ENCODE data around the gene MKS1.

Gene MKS1

DNA sequence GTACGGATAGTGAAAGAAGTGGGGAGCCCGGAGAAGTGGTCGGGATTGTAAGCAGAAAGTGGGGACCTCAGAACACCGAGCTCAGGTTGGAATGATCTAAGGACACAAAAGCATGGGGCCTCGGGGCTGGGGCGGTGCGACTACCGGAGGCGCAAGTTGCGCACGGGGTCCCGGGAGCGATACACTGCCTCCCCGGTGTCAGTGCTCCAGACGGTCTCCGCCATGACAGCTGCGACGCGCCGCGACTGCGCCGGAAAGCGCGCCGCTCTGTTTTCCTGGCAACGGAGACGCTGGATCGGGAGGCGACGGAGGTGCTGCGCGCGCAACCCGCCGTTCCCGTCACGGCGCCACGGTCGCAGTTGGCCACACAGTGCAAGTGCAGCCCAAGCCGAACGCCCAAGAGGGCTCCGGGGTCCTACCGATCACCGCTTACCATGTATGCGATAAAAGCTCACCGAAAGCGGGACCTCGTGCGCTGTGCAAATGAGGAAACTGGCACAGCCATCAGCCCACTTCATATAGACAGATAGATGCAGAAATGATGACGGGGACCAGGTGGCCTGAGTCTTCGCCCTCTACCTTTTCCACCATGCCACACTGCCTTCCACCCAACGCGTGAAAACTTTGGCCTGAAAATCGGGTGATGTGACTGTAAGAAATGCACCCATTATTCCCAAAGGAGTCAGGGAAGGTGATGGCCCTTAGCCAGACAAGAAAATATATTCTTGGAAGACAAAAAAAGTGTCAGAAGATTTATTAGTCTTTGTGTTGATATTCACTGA is at the start of gene MKS1:
Gene MKS1 (minus strand): TSS at position 249 of the 782 bp plus-strand sequence. CDS start 25 bp downstream, at position 224.
- Mint-ChIP-seq H3K27ac (peak within 1 kb of the TSS; percentile 100), H3K9me3 (no peaks in the 10 kb centered on the region), H3K4me3 (peak within 1 kb of the TSS; percentile 93), H3K36me3 (no peaks in the 10 kb centered on the region), H3K27me3 (peaks cover 2% of the 10 kb centered on the region), H3K4me1 (peaks cover 18% of the 10 kb centered on the region)
- DNase-seq (ENCODE audit: low spot score in 2 of 2) (peak; percentile 90 to 92), ATAC-seq (ENCODE audit: low read depth) (peak; percentile 90)

DNA sequence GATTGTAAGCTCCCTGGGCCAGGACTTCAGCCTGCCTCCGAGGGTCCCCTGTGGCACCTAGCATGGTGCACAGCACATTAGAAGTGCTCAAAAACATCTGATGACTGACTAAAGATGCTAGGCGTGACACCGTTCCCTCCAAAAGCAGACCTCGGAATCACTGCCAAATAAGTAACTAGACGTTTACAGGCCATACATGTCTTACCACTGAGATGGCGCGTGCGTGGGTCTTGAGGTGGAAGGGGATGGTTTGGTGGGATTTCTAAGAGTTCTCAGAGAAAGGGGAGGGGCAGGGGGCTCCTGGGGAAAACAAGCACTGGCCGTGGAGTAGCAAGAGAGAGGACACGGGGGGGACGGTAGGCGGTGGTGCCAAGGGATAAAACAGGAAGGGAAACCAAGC is 49.3 kb upstream of the MKS1 start:
- DNase-seq (ENCODE audit: low spot score in 2 of 2) (peak in 1 of 2 donors; percentile 7), ATAC-seq (ENCODE audit: low read depth) (no peak)
- no peaks in the 10 kb centered on the region for H3K36me3 Mint-ChIP-seq
- no peaks in the 10 kb centered on the region for H3K9me3 Mint-ChIP-seq
- no peak overlapping the region for H3K27ac Mint-ChIP-seq
- H3K4me3 Mint-ChIP-seq: no peak overlapping the region
- peaks cover 2% of the 10 kb centered on the region for H3K4me1 Mint-ChIP-seq
- peaks cover 22% of the 10 kb centered on the region for H3K27me3 Mint-ChIP-seq

DNA sequence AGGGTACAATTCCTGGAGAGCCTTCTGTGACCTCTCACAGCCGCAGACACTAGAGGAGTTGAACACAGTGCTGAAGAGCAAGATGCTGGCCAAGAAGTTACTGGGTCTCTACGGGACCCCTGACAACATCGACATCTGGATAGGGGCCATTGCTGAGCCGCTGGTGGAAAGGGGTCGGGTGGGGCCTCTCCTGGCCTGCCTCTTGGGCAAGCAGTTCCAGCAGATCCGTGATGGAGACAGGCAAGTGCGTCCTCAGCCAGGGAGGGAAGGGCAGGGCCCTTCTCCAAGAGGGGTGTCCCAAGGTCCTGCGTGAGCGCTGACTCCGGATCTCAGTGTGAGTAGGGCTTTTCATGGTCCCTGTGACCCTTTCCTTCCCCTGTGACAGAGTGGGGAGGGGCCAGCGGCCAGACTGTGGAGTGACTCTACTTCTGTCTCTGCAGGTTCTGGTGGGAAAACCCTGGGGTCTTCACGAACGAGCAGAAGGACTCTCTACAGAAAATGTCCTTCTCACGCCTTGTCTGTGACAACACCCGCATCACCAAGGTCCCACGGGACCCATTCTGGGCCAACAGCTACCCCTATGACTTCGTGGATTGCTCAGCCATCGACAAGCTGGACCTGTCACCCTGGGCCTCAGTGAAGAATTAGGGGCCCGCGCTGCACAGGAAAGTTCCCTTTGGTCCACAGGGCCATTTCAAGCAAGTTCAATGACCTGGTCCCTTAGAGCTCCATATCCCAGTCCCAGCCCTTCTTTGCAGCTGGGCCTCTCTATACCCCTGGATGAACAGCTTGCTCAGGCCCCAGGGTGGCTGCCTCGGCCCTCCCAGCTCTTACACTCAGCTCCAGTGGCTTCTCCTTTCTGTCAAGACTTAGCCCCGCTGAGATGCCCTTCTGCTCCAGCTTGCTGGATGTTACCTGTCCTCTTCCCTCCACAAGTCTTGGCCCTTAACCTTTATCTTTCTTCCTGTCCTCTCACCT is 48.6 kb upstream of the MKS1 start:
- no peak for ATAC-seq (ENCODE audit: low read depth)
- no peaks in the 10 kb centered on the region for H3K9me3 Mint-ChIP-seq
- H3K27ac Mint-ChIP-seq: no peak overlapping the region
- peaks cover 22% of the 10 kb centered on the region for H3K27me3 Mint-ChIP-seq
- no peak for DNase-seq (ENCODE audit: low spot score in 2 of 2)
- H3K4me3 Mint-ChIP-seq: no peak overlapping the region
- no peaks in the 10 kb centered on the region for H3K4me1 Mint-ChIP-seq
- no peaks in the 10 kb centered on the region for H3K36me3 Mint-ChIP-seq

DNA sequence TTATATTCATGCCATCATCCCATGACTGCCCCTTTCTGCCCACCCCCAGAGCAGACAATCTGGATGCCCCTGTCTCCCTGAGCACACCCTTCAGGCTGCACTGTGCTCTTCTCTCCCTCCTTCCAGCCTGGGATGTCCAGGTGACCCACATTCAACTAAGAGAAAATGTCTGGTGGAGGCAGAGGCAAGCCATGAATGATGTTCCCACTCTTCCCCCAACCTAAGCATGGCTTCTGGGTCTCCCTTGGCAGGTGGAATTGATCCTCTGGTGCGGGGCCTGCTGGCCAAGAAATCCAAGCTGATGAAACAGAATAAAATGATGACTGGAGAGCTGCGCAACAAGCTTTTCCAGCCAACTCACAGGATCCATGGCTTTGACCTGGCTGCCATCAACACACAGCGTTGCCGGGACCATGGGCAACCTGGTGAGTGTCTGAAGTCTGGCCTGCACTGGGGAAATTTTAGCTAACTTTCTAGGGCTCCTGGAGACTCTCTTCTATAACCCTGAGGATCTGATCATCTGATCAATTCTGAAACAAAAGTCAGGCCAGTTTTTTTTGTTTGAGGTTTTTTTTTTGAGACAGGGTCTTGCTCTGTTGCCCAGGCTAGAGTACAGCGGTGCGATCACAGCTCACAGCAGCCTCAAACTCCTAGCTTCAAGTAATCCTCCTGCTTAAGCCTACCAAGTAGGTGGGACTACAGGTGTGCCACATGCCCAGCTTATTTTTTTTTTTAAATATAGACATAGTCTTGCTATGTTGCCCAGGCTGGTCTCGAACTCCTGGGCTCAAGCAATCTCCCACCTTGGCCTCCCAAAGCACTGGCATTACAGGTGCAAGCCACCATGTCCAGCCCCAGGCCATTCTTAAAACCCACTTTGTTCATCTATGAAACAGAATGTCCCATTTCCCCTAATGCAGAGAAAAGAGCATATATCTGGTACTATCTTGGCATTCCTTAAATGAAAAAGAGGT is 47.1 kb upstream of the MKS1 start:
- Mint-ChIP-seq H3K36me3 (no peaks in the 10 kb centered on the region), H3K27ac (no peak overlapping the region), H3K4me1 (no peaks in the 10 kb centered on the region), H3K9me3 (no peaks in the 10 kb centered on the region), H3K27me3 (peaks cover 22% of the 10 kb centered on the region), H3K4me3 (no peak overlapping the region)
- no peak for DNase-seq (ENCODE audit: low spot score in 2 of 2)
- ATAC-seq (ENCODE audit: low read depth): no peak

DNA sequence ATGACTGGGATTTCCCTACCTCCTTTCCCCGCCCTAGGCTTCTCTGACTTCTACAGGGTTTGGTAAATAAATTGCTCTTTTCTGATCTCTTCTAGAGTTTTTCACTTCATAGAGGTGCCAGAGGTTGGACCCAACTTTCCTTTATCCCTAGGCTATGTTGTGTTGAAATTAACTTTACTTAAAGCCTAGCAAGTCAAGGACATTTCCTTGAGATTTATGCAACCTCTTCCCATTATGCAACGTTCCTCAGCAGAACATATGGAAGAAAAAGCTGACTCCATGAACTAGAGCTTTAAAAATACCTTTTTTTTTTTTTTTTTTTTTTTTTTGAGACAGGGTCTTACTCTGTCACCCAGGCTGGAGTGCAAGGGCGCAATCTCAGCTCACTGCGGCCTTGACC is 46.2 kb upstream of the MKS1 start:
- DNase-seq (ENCODE audit: low spot score in 2 of 2) (no peak), ATAC-seq (ENCODE audit: low read depth) (no peak)
- Mint-ChIP-seq H3K27ac (no peak overlapping the region), H3K36me3 (no peaks in the 10 kb centered on the region), H3K27me3 (peaks cover 26% of the 10 kb centered on the region), H3K4me3 (no peak overlapping the region), H3K9me3 (no peaks in the 10 kb centered on the region), H3K4me1 (no peaks in the 10 kb centered on the region)

DNA sequence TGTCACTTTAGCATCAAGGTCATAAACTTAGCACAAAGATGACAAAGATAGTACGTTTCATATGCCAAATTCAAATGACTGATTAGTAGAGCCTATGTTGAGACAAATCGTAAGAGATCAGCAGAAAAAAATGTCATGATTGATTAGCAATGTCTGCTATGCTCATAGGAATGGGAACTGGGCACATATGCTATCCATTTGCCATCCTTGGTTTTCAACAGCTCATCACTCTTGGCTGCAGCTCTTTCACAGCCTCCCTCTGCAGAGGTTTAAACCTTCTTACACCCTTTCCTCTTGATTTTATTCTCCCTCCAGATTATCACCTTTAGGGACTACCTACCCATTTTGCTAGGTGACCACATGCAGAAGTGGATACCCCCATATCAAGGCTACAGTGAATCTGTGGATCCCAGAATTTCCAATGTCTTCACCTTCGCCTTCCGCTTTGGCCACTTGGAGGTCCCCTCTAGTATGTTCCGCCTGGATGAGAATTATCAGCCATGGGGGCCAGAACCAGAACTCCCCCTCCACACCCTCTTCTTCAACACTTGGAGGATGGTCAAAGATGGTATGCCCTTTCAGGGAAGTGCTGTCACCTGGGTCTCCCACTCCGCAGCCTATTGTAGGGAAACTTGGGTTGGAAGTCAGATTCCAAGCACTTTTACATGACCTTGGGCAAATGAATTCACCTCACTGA is 45.5 kb upstream of the MKS1 start:
- Mint-ChIP-seq H3K27me3 (peaks cover 28% of the 10 kb centered on the region), H3K4me1 (no peaks in the 10 kb centered on the region), H3K36me3 (no peaks in the 10 kb centered on the region)

DNA sequence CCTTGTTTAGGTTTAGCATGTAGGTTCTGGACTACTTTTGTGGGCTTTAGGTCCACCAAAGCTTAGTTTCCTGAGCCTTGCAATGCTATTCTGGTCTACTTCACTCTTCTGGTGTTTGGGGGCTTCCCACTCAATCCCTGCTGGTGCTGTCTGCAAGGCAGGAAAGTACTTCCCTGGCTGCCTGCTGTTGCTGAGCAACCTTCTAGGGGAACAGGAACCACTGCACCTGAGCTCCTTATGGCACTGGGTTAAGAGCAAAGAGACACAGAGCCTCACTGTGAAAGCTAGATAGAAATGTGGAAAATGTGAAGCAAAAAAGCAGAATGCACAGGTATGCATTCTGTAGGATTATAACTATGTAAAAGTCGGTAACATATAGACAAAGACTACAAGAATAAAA is 44.7 kb upstream of the MKS1 start:
- Mint-ChIP-seq H3K4me1 (no peaks in the 10 kb centered on the region), H3K27me3 (peaks cover 24% of the 10 kb centered on the region), H3K27ac (no peak overlapping the region), H3K36me3 (no peaks in the 10 kb centered on the region), H3K4me3 (no peak overlapping the region), H3K9me3 (no peaks in the 10 kb centered on the region)
- ATAC-seq (ENCODE audit: low read depth) (no peak), DNase-seq (ENCODE audit: low spot score in 2 of 2) (no peak)

More for the DNA sequence above, 45.5 kb upstream of the MKS1 start:
- ATAC-seq (ENCODE audit: low read depth) (no peak), DNase-seq (ENCODE audit: low spot score in 2 of 2) (no peak)
- Mint-ChIP-seq H3K9me3 (no peaks in the 10 kb centered on the region), H3K4me3 (no peak overlapping the region), H3K27ac (no peak overlapping the region)

DNA sequence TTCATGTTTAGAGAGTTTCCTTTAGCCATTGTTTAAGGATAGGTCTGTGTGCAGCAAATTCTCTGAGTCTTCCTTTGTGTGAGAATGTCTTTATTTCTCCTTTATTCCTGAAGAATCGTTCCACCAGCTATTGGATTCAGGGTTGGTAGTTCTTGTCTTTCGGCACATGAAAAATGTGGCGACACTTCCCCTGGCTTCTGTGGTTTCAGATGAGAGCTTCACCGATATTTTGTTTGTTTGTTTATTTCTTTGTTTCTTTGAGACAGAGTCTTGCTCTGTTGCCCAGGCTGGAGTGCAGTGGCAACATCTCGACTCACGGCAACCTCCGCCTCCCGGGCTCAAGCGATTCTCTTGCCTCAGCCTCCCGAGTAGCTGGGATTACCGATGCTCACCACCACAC is 43.1 kb upstream of the MKS1 start:
- DNase-seq (ENCODE audit: low spot score in 2 of 2) (no peak), ATAC-seq (ENCODE audit: low read depth) (no peak)
- H3K27ac Mint-ChIP-seq: no peak overlapping the region
- H3K9me3 Mint-ChIP-seq: no peaks in the 10 kb centered on the region
- no peak overlapping the region for H3K4me3 Mint-ChIP-seq
- no peaks in the 10 kb centered on the region for H3K4me1 Mint-ChIP-seq
- H3K36me3 Mint-ChIP-seq: no peaks in the 10 kb centered on the region
- peaks cover 22% of the 10 kb centered on the region for H3K27me3 Mint-ChIP-seq

DNA sequence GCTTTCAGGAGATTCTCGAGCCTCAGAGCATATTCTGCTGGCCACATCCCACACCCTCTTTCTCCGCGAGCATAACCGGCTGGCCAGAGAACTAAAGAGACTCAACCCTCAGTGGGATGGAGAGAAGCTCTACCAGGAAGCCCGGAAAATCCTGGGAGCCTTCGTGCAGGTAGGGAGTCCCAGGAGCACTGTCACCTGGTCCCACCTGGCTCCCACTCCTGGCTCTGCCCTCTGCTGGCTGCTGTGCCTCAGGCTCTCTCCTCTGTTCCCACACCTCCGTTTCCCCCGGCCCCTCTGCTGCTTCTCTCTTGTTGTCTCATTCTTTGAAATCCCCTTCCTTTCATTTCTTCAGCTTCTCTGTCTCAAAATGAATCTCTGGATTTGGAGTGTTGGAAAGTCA is 35.7 kb upstream of the MKS1 start:
- H3K27ac Mint-ChIP-seq: peak overlapping the region; percentile 36
- peaks cover 7% of the 10 kb centered on the region for H3K4me1 Mint-ChIP-seq
- H3K36me3 Mint-ChIP-seq: no peaks in the 10 kb centered on the region
- H3K27me3 Mint-ChIP-seq: peaks cover 4% of the 10 kb centered on the region
- no peak overlapping the region for H3K4me3 Mint-ChIP-seq
- no peaks in the 10 kb centered on the region for H3K9me3 Mint-ChIP-seq
- ATAC-seq (ENCODE audit: low read depth): no peak
- DNase-seq (ENCODE audit: low spot score in 2 of 2): no peak

DNA sequence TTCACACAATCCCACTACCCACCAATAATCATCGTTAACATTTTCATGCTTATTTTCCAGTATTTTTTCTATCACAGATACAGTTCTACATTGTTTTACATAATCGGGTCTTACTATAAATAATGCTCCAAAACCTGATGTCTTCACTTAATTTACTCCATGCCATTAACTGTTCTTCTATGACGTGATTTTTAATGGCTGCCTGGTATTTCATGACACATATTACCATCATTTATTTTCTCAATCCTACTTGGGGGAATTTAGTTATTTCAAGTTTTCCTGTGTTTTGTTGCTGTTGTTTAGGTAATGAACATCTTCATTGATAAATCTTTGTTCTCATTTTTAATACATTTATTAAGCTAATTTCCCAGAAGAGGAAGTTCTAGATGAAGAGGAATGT is 34.0 kb upstream of the MKS1 start:
- no peak overlapping the region for H3K4me3 Mint-ChIP-seq
- ATAC-seq (ENCODE audit: low read depth): no peak

DNA sequence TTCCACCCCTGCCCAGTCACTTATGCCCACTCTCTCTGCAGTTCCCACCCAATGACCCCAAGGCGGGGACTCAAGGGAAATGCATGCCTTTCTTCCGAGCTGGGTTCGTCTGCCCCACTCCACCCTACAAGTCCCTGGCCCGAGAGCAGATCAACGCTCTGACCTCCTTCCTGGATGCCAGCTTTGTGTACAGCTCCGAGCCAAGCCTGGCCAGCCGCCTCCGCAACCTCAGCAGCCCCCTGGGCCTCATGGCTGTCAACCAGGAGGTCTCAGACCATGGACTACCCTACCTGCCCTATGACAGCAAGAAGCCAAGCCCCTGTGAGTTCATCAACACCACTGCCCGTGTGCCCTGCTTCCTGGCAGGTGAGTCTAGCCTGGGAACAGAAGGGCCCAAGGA is 33.1 kb upstream of the MKS1 start:
- H3K27ac Mint-ChIP-seq: no peak overlapping the region
- H3K27me3 Mint-ChIP-seq: peaks cover 3% of the 10 kb centered on the region
- no peaks in the 10 kb centered on the region for H3K36me3 Mint-ChIP-seq
- ATAC-seq (ENCODE audit: low read depth): no peak
- H3K4me1 Mint-ChIP-seq: peaks cover 14% of the 10 kb centered on the region
- no peak for DNase-seq (ENCODE audit: low spot score in 2 of 2)
- H3K9me3 Mint-ChIP-seq: no peaks in the 10 kb centered on the region
- H3K4me3 Mint-ChIP-seq: no peak overlapping the region

More for the DNA sequence above, 34.0 kb upstream of the MKS1 start:
- Mint-ChIP-seq H3K36me3 (no peaks in the 10 kb centered on the region), H3K4me1 (peaks cover 9% of the 10 kb centered on the region), H3K9me3 (no peaks in the 10 kb centered on the region), H3K27ac (no peak overlapping the region), H3K27me3 (peaks cover 4% of the 10 kb centered on the region)
- DNase-seq (ENCODE audit: low spot score in 2 of 2): no peak

DNA sequence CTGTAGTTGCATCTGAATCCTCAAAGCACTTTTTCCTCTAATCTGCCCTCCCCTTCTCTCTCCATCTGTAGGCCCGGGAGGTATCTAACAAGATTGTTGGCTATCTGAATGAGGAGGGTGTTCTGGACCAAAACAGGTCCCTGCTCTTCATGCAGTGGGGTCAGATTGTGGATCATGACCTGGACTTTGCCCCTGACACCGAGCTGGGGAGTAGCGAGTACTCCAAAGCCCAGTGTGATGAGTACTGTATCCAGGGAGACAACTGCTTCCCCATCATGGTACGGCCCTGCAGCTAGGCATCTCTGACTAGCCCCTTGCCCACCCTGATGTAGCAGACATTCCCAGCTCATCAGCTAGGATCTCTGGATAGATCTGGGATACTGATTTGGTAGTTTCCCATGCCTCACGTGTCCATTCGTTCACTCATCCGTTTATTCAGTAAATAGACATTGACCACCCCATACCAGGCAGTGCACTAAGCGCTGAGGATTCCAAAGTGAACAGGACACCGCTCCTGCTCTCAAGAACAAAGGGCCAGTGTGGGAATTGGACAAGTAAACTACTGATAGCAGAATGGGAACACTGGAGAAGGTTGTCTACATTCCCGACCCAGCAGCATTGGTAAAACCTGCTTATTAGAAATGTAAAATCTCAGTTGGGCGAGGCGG is 31.4 kb upstream of the MKS1 start:
- no peaks in the 10 kb centered on the region for H3K36me3 Mint-ChIP-seq
- no peak overlapping the region for H3K27ac Mint-ChIP-seq
- peak overlapping the region; percentile 89 for H3K4me3 Mint-ChIP-seq
- H3K27me3 Mint-ChIP-seq: peaks cover 8% of the 10 kb centered on the region
- no peak for DNase-seq (ENCODE audit: low spot score in 2 of 2)
- ATAC-seq (ENCODE audit: low read depth): no peak
- H3K9me3 Mint-ChIP-seq: no peaks in the 10 kb centered on the region
- peaks cover 14% of the 10 kb centered on the region for H3K4me1 Mint-ChIP-seq

Measured in memory B cell (primary cell).